HG03097 (cell line): Measurements from ENCODE around the gene WFIKKN1.
"Not testable (repeated sequence)": the region's sequence is repeated elsewhere in the genome, so short reads cannot be mapped to it uniquely, and the experiment has no call there.

Source experiments
- ATAC-seq: cut with Tn5 transposase; IDR thresholded peaks from one replicate; pipeline ENCODE4 v1.9.1; 2021; ENCODE audit not compliant: unreplicated experiment, low FRiP score

WFIKKN1 gene

DNA sequence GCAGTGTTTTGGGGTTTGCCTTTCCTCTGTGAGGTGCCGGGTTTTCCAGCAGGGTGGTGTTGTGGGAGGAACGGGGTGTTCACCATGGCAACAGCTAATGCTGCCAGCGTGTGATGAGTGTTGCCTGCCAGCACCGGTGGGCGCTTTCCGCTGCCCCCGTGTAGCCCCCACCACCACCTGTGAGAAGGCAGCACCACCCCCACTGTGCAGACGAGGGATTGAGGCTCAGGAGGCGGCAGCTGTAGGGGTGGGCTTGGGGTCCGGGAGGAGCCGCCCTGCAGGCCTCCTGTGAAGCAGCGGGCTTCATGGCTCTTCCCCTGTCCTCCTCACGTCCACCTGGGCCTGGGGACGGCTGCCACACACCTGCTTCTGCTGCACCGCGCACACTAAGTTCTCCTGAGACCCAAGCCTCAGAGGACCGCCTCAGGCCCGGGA, 35.7 kb upstream of the WFIKKN1 start:
- no peak for ATAC-seq

DNA sequence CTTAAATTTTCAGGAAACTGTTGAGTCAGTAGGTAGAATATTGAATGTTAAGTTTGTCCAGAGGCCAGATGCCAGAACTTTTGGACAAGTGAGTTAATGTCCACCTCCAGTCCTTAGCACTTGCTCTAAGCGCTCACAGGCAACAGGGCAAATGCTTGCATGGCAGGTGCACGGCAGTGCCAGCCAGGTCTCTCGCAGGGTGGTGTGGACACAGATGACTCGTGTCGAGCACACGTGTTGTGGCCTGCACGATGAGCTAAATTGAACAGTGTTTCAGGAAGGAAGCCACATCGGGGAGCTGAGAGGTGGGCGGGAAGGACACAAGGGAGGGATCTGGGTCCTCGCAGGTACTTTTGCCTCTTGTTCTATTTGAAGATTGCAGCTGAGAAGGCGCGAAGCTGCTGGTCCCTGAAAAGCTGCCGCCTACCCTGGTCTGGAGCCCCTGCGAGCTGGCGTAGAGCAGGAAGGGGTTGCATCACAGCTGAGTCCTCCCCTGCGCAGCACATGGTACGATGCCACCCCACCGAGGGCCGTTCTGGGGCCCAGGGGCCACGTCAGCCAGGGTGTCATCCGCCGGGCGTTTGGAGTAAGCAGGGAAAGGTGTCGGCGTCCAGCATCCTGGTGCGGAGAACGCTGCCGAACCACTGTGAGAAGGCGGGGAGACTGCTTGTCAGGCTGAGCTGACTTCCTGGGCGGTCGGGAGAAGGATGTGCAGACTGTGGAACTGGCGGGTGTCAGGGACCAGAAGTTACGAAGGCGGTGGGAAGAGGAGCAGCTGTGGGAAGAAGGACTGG, 34.6 kb upstream of the WFIKKN1 start:
- ATAC-seq: no peak

DNA sequence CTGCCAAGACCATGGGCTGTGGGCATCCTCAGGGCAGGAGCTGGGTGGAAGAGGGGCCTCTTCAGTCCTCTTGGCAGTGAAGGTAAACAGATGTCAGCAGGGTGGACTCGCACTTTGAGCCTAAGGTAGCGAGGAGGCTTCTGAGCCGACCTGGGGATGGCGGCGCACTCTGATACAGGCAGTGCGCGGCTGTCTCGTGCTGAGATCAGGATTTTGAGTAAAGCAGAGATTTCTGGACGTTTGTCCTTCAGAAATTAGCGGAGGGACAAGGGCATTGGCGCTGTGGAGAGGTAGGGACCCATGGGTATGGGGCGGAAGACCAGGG, 34.1 kb upstream of the WFIKKN1 start:
- ATAC-seq: no peak

DNA sequence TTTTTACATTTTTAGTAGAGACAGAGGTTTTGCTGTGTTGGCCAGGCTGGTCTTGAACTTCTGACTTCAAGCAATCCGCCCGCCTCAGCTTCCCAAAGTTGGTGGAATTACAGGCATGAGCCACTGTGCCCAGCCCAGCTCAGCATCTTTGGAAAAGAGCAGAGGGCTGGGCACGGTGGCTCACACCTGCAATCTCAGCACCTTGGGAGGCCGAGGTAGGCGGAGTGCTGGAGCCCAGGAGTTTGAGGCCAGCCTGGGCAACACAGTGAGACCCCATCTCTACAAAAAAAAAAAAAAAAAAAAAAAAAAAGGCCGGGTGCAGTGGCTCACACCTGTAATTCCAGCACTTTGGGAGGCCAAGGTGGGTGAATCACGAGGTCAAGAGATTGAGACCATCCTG, 33.1 kb upstream of the WFIKKN1 start:
- not testable (repeated sequence) for ATAC-seq

DNA sequence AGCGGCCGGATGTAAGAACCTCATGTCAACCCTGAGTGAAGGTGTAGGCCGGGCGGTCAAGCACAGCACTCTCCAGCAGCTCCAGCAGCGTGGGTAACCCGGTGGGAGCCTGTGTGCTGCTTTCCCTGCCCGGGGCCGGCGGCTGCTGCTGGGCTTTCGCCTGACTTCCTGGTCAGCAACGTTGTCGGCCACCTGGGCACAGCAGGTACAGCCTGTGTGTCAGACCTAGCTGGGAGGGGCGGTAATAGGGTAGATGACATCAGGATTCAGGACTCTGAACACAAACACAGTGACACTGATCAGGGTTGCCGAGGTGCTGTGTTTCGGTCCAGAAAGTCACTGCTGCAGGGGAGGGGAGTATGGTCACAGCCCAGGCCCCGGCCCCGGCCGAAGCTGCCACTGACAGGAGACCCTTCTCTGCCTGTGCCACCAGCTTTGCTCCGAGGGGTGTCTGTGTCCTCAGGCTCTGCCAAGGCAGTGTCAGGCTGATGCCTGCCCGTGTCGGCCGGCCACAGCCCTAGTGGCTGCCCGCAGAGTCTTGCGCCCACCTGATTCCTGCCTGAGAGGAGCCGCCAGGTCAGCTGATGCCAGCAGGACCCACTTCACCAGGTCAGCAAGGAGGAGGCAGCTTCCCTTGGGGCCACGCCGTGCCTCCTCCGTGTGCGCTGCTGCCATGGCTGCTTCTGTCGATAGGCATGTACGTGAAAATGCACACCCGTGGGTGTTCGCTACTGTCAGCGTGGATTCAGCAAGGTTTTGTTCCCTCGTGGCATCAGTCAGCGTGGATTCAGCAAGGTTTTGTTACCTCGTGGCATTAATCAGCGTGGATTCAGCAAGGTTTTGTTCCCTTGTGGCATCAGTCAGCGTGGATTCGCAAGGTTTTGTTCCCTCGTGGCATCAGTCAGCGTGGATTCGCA, 31.7 kb upstream of the WFIKKN1 start:
- no peak for ATAC-seq

DNA sequence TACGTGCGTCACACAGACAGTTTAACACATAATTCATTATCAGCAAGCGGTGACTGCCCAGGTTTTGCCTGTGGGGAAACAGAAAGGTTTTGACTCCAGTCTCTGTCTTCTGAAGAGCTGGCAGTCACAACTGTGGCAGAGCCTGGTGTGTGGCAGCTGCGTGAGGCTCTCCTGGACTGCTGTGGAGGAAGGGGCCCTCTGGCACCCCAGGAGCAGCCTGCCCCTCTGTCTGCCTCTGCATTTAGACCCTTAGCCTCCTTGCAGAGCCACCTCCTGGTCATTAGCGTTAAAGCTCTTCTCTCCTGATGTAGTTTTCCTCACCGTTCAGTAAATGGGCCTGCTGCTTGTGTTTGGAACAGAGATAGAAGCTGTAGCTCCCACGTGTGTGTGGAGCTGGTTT, 30.0 kb upstream of the WFIKKN1 start:
- ATAC-seq: no peak

DNA sequence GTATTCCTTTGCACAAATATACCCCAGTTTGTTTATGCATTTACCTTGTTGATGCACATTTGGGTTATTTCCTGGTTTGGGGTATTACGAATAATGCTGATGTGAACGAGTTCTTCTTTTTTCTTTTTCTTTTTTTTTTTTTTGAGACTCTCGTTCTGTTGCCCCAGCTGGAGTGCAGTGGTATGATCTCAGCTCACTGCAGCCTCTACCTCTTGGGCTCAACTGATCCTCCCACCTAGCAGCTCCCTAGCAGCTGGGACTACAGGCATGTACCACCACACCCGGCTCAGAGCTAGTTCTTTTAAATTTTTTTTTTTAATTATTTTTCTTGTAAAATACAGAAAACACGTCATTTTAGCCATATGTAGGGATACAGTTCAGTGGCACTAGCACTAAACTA, 26.9 kb upstream of the WFIKKN1 start:
- no peak for ATAC-seq

DNA sequence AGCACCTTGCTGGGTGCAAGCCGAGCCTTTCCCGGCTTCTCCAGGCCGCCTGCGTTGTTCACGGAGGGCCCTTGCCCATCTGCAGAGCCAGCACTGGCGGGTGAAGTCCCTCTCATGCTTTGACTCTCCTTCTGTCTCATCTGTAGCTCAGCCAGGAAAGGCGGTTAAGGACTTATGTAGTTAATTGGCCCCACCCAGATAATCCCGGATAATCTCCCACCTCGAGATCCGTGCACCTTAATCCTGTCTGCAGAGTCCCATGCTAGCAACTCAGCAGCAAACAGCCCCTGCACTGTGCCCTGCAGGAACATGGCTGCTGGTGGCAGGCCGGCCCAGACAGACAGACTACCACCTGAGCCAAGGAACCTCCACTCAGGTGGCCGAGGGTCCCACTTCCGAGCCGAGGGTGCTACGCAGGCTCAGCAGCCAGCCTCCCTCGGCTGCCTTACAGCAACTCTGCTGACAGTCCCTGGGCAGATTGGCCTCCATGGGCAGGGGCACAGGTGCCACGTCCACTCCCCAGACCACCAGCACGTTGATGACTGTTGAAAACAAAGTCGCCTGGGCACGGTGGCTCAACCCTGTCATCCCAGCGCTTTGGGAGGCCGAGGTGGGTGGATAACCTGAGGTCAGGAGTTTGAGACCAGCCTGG, 24.0 kb upstream of the WFIKKN1 start:
- ATAC-seq: no peak

DNA sequence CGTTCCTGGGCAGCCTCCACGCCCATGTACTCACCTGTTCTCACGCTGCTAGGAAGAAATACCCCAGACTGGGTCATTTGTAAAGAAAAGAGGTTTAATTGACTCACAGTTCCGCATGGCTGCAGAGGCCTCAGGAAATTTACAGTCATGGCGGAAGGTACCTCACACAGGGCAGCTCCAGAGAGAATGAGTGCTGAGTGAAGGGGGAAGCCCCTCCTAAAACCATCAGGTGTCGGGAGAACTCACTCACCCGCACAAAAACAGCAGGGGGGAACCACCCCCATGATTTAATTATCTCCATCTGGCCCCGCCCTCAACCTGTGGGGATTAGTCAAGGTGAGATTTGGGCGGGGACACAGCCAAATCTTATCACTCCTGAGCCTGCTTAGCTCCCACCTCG, 22.8 kb upstream of the WFIKKN1 start:
- no peak for ATAC-seq

DNA sequence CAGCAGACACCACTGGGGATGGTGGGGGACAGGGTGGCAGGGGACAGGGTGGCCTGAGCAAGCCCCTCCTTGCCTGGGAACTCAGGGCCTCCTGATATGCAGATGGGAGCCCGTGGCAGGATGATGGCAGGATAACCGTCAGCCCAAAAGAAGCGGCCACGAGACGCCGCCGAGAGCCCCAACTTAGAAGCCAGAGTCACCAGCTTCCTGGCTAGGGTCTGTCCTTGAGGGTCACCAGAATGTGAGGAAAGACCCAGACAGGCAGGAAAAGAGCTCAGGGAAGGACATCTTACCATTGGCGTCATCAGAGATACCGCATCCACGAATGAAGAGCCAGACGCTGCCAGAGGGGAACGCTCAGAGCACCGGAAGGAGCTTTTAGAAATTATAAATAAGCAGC, 21.5 kb upstream of the WFIKKN1 start:
- ATAC-seq: no peak

DNA sequence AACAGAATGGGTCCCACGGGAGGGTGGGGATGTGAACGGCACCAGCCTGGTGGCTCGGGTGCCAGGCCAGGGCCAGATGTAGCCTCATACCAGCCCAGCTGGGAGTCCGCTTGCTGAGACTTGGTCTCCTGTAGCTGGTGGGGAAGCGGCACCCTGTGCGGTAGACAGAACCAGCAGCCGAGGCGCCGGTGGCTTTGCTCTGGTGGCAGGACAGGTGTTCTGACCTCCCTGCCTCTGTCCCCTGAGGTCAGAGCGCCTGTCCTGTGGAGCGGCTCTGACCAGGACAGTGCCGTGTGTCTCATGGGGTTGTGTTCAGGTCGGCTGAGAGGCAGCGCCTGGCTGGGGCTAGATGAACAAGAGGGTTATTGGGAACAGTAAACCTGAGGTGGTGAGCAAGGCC, 20.8 kb upstream of the WFIKKN1 start:
- ATAC-seq: no peak

DNA sequence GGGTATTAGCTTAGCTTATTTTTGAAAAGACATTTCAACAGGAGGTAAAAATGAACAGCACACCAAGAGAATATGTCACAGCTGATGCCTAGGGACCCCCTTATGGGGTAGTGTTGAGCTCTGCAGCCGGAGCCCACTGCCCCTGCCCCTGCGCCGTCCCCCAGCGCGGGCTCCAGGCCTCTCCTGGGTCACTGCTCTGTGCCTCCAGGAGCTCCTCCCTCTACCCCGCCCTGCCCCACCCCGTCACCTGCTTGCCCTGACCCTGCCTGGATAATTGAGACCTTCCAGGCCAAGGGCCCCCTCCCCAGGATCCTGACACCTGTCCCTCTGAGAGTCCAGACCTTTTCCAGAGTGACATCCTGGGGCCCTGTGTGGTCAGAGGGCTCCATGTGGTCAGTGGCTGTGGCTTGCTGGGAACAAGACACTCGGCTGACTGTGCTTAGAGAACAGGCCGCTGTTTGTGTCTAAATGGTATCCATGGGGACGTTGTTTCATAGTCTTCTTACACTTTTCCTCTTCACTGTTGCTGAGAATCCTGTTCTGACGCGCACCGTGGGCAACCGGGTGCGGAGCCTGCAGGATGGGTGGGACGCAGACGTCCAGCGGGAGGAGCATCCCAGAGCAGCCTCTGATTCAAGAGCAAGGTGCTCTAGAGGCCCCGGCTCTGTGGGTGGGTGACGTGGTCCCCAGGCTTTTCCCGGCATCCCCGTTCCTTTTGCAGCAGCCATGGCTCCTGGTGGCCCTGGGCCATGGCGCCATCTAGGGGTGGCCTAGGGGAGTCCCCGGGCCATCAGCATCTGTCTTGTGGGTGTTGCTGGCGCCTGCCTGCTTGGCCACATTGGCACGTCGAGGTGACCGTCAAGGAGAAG, 20.0 kb upstream of the WFIKKN1 start:
- no peak for ATAC-seq

DNA sequence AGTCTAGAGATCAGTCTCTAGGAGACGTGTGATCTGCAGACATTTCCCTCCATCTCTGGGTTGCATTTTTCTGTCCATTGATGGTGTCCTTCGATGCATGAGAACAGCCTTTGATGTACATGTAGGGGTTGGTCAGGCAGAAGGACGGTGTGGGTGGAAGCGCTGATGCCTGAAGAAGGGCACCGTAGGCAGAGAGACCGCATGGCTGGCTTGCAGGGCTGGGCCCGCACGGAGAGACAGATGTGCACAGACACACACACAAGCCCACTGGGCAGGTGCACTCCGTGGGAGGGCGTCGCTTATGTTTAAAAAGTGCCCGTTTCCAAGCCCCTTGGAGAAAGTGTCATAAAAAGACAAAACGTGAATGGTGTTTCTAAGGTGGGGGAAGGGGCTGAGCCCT, 15.7 kb upstream of the WFIKKN1 start:
- ATAC-seq: no peak

DNA sequence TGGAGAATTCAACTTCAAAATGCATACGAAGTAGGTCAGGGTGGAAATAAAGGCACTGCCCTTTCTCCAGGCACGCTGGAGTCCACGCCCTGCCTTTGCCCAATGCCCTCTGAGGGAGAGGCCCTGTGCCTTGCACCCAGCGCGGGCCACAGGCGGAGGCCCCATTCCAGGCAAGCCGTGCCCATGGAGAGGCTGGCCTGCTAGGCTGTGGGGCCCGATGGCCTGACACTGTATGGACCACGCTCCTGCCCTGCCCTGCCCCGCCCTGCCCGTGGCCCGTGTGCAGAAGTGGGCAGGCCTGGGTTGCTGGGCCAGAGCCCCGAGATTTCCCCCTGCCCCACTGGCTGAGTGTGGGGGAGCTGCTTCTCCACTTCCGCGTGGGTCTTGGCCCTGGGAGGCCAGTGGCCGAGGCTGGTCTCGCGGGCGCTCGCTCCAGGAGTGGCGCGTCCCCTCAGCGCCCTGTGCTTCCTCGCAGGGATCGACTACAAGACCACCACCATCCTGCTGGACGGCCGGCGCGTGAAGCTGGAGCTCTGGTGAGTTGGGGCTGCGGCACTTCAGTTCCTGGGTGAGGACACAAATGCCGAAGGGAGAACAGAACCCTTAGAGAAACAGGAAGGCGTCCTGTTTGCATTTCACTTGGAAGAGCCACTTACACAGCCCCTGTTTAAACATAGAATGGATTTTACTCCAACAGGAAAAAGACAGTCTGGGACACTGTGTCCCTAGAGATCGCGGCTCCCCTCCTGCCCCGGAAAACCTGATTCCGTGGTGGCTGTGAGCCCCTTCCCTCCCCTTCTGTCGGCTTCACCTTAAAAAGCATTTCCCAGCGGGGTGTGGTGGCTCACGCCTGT, 13.8 kb upstream of the WFIKKN1 start:
- ATAC-seq: no peak

DNA sequence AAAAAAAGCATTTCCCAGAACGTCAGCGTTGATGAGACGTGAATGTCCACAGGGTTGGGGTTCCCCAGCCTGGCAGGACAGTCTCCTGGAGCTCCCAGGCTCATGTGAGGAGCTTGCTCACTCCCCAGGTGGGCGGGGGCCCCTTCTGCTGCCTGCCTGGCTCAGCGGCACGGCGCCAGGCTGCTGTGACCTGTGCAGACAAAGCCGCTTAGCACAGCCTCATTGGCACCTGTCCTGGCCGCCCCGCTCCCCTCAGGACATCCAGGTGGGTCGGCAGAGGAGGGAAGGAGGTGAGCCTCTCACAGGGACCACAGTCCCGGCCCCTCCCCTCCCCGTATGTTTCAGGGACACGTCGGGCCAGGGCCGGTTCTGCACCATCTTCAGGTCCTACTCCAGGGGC, 12.9 kb upstream of the WFIKKN1 start:
- ATAC-seq: no peak

DNA sequence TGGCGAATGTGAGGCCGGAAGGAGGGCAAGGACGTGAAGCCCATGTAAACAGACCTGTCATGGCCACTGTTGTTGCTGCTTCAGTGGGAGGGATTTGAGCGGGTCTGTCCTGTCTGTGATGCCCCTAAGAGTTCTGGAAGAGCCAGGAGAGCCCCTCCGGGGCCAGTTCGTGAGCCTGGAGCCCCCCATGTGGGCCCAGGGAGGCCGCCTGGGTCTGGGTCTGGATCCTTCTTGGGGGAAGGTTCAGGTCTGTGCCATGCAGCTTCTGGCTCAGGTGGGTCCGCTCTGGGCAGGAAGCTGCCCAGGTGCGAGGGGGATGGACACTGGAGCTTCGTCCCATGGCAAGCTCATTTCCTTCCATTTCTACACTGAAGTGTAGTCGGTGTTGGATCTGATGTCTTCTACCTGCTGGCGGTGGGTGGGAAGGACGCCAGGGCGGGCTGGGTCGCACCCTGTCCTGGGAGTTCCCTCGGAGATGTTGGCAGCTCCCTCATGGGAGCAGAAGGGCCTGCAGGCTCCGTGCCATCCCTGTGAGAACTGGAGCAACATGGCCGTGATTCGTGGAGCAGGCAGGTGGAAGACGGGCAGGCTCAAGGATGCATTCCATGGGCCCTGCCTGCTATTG, 11.2 kb upstream of the WFIKKN1 start:
- no peak for ATAC-seq

DNA sequence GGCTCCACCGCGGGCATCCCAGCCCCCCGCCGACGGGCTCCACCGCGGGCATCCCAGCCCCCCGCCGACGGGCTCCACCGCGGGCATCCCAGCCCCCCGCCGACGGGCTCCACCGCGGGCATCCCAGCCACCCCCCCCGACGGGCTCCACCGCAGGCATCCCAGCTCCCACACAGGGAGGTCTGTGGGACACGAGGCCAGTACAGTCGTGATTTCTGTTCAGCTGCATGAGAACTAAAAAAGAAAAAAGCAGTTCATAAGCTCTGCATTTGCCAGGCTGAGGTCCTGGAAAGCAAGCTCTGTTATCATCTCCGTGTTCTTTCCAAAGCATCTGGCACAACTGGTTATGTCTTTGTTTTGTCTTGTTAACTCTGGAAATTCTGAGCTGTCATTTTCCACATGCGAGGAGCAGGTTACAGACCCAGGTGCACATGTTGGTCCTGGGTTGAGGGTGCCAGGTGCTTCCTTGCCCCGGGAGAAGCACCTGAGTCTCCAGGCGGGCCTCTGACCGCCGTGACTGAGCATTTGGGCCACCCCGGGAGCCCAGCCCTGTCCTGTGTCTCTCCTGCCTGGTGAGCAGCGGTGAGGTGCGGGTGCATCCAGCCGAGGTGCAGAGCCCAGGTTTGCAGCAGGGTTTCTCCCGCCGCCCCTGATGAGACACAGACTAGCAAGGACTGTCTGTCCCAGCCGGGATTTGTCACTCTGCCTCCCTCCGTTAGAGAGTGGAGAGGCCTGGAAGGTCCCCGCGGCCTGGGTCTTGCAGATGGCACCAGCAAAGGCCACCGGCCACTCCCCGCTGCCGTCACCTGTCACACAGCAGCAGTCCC, 9.9 kb upstream of the WFIKKN1 start:
- no peak for ATAC-seq

DNA sequence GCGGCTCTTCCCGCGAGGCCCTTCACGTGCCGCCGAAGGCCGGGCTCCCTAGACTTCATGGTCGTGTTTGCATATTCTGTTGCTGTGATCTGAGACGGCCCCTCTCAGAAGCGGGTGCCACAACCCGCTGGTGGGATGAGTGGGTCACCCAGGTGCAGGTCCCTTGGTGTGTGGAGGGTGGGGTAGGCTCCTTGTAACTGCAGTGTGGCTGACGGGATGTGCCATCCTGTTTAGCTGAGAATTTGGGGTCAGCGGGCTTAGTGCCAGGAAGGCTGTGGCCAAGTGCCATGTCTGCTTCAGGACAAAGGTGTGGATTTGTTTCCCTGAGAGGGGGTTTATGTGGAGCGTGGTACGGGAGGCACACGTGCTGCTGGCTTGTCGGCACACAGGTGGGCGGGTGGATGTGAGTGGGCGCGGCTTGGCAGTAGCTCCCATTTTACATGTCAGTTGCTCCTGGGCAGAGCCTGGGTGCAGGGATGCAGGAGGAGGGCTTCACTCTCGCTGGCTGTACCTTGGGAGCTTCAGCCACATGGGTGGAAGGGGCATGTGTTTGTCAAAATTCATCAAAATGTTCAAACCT, 9.2 kb upstream of the WFIKKN1 start:
- ATAC-seq: no peak
